Heart left ventricle (tissue), 13 donors: ENCODE data around the gene SLC4A4.

Experiments used
- POLR2A ChIP-seq, 2 donors: fragments of 450-650 bp; IDR thresholded peaks; one replicate each; pipeline ENCODE4 v1.6.1; 2017; ENCODE audit warnings: antibody characterized with exemption in 2 of 2, mild to moderate bottlenecking in 2 of 2, moderate library complexity in 2 of 2
- TF ChIP-seq, protein P1 (sequence below), 12 donors: fragments of 200-600 bp; sonication (generic) in 4 of 12; IDR thresholded peaks; one replicate each; pipeline versions ENCODE4 v1.5.0 to v1.8.0; 2018 to 2022; ENCODE audit warnings: antibody characterized with exemption in 12 of 12, mild to moderate bottlenecking in 5 of 12
- donor health status: ischemic (EF 13 %, LVEDD 7.1; RV severe dilation, severe dysfunction).
- donor health status: DM: no; HTN: yes; CAD: no.
- donor health status: DM: no; HTN: no; CAD: no.
- donor health status: ischemic (EF 25% LVEDD 6.9; RV normal size, moderate dysfunction).
- donor health status: ischemic (EF 25% LVEDD 5.7; RV mildly dilated, moderate dysfunction).
- donor health status: ischemic (EF 35%, LVEDD 5.7; RV mildly dilated, moderate dysfunction).
- donor health status: nonischemic (EF 11% LVEDD 7.7; RV severe dilation, severe dysfunction).
- donor health status: DM: yes; HTN: yes; CAD: no.
- donor health status: PGD.
- donor health status: ischemic (EF 29% LVEDD 5.4; RV normal size, mild dysfunction).
- donor health status: nonischemic (EF 23%, LVEDD 6.1; RV moderate dilation, normal function).

DNA sequence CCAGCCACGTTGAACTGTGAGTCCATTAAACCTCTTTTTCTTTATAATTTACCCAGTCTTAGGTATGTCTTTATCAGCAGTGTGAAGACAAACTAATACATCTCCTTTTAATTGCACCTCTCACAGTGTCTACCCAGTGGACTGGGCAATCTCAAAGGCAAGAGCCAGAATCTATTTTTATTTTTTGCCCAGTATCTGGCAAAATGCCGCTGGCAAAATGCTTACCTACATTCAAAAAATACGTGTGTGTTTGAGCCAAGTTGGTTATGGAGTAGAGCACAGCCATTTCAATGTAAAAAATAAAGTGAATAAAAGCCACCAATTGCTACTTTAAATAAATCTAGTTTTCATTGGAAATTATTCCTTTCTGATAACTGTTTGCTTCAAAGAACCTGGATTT is 245.2 kb downstream of the SLC4A4 start:
- TF ChIP-seq, protein P1, sequence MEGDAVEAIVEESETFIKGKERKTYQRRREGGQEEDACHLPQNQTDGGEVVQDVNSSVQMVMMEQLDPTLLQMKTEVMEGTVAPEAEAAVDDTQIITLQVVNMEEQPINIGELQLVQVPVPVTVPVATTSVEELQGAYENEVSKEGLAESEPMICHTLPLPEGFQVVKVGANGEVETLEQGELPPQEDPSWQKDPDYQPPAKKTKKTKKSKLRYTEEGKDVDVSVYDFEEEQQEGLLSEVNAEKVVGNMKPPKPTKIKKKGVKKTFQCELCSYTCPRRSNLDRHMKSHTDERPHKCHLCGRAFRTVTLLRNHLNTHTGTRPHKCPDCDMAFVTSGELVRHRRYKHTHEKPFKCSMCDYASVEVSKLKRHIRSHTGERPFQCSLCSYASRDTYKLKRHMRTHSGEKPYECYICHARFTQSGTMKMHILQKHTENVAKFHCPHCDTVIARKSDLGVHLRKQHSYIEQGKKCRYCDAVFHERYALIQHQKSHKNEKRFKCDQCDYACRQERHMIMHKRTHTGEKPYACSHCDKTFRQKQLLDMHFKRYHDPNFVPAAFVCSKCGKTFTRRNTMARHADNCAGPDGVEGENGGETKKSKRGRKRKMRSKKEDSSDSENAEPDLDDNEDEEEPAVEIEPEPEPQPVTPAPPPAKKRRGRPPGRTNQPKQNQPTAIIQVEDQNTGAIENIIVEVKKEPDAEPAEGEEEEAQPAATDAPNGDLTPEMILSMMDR (IDR thresholded peaks at IDR 0.05) = no peak
- no peak for TF ChIP-seq POLR2A (IDR thresholded peaks at IDR 0.05)
